ENCODE measurements around the gene PPARD. TPM values are rescaled to one million over a fixed set of nuclear protein-coding genes. Genes with fewer than 3 reads are reported as not detected.
"Not testable (repeated sequence)": the region's sequence is repeated elsewhere in the genome, so short reads cannot be mapped to it uniquely, and the experiment has no call there.

PPARD gene
- total RNA-seq, 1 donor from 2014 or later: 21.4 TPM

DNA sequence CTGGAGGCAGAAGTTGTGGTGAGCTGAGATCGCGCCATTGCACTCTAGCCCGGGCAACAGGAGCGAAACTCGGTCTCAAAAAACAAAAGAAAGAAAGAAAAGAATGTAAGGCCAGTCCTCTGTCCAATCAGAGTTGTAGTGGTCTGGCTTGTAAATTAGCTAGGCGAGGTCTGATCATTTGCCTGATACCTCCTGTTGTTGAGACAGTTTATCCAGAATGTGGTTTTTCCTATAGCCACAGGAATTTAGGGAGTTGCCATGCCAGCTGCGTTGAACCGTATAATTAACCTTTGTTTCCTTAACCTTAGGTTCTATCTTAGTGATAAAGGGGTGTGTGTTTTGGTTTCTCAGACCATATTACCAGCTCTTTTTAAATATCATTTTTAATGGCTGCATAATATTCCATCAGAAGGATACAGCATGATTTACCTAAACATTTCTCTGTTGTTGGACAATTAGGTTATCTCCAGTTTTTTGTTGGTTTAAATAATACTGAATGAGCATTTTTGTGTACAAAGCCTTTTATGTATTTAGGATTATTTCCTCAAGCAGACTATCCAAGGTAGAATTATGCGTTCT is 11.7 kb upstream of the PPARD start:
- Mint-ChIP-seq H3K4me1 (peaks cover 17% of the 10 kb centered on the region), H3K4me3 (no peak overlapping the region), H3K27ac (no peak overlapping the region), H3K36me3 (ENCODE audit: low read depth) (peaks cover 8% of the 10 kb centered on the region), H3K27me3 (no peaks in the 10 kb centered on the region), H3K9me3 (no peaks in the 10 kb centered on the region)
- ChIA-PET POLR2A (no interaction called here), CTCF (interaction anchor here (1.8 to 9.0 kb wide), 2 partner anchors 32 to 119 kb away, joined by 6 to 146 read pairs; partner anchors contain the start of gene DEF6)
- intact Hi-C loops (cut with micrococcal nuclease): no loop called here
- DNase-seq: no peak
- TF ChIP-seq, protein P1, sequence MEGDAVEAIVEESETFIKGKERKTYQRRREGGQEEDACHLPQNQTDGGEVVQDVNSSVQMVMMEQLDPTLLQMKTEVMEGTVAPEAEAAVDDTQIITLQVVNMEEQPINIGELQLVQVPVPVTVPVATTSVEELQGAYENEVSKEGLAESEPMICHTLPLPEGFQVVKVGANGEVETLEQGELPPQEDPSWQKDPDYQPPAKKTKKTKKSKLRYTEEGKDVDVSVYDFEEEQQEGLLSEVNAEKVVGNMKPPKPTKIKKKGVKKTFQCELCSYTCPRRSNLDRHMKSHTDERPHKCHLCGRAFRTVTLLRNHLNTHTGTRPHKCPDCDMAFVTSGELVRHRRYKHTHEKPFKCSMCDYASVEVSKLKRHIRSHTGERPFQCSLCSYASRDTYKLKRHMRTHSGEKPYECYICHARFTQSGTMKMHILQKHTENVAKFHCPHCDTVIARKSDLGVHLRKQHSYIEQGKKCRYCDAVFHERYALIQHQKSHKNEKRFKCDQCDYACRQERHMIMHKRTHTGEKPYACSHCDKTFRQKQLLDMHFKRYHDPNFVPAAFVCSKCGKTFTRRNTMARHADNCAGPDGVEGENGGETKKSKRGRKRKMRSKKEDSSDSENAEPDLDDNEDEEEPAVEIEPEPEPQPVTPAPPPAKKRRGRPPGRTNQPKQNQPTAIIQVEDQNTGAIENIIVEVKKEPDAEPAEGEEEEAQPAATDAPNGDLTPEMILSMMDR (IDR thresholded peaks at IDR 0.05): no peak
- ATAC-seq (ENCODE audit: low read depth): no peak

- DNase-seq; intact Hi-C loops (cut with micrococcal nuclease); H3K9me3 Mint-ChIP-seq; H3K4me3 Mint-ChIP-seq; H3K27me3 Mint-ChIP-seq; H3K27ac Mint-ChIP-seq; H3K36me3 Mint-ChIP-seq (ENCODE audit: low read depth): not testable (repeated sequence)
- ChIA-PET POLR2A (interaction anchor here (0.5 to 1.0 kb wide), 2 partner anchors 10 to 112 kb away, joined by 3 read pairs; partner anchors contain the start of gene PPARD), CTCF (interaction anchor here (1.6 to 2.0 kb wide), 2 partner anchors 10 to 36 kb away, joined by 6 to 7 read pairs; partner anchors contain the start of gene PPARD)
- peak; percentile 63 for ATAC-seq (ENCODE audit: low read depth)
- H3K4me1 Mint-ChIP-seq: peaks cover 22% of the 10 kb centered on the region
These were observed 10.1 kb upstream of the PPARD start for GRCh38 chr6:35332074-35332887.

DNA sequence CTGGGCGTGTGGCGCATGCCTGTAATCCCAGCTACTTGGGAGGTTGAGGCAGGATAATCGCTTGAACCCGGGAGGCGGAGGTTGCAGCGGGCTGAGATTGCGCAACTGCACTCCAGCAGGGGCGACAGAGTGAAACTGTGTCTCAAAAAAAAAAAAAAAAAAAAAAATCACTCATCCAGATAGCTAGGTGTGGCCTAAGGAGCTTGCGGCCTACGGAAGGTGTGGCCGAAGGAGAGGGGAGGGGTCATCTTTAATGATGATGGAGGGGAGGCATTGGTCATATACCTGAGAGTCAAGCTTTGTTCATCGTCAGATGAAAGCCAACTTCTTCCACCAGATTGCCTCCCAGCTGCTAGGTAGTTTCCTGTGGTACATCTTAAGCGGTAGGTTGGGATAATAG is 801 bp upstream of the PPARD start:
- ATAC-seq (ENCODE audit: low read depth): no peak
- TF ChIP-seq, protein P1 (IDR thresholded peaks at IDR 0.05): no peak
- Mint-ChIP-seq H3K36me3 (ENCODE audit: low read depth) (peaks cover 21% of the 10 kb centered on the region), H3K9me3 (no peaks in the 10 kb centered on the region), H3K27me3 (no peaks in the 10 kb centered on the region), H3K4me1 (peaks cover 60% of the 10 kb centered on the region), H3K4me3 (no peak overlapping the region), H3K27ac (no peak overlapping the region)
- POLR2A ChIA-PET: interaction anchor here (1.1 to 3.8 kb wide), 10 partner anchors 9 to 130 kb away, joined by 3 to 29 read pairs (median 4); partner anchors contain the start of genes FANCE and RPL10A
- DNase-seq: no peak
- CTCF ChIA-PET: interaction anchor here (0.6 to 5.2 kb wide), 14 partner anchors 9 to 126 kb away, joined by 3 to 84 read pairs (median 4); partner anchors contain the start of genes DEF6, FANCE, RPL10A and ZNF76
- intact Hi-C loops (cut with micrococcal nuclease): loop anchor here (5.0 kb wide), 1 partner anchor 391 kb away; no protein-coding TSS in a partner anchor

GRCh38 chr6:35343092-35343834 is 905 bp downstream of the PPARD start:
- Mint-ChIP-seq H3K27me3 (no peaks in the 10 kb centered on the region), H3K4me3 (peak overlapping the region; percentile 87), H3K4me1 (peaks cover 59% of the 10 kb centered on the region), H3K9me3 (no peaks in the 10 kb centered on the region), H3K27ac (peak overlapping the region; percentile 83), H3K36me3 (ENCODE audit: low read depth) (peaks cover 31% of the 10 kb centered on the region)
- intact Hi-C loops (cut with micrococcal nuclease): loop anchor here (2.0 to 5.0 kb wide), 2 partner anchors 52 to 389 kb away; no protein-coding TSS in a partner anchor
- peak; percentile 7 for ATAC-seq (ENCODE audit: low read depth)
- TF ChIP-seq, protein P1 (IDR thresholded peaks at IDR 0.05): no peak
- ChIA-PET POLR2A (interaction anchor here (0.5 to 3.8 kb wide), 12 partner anchors 11 to 390 kb away, joined by 3 to 29 read pairs (median 6); partner anchors contain the start of genes FANCE and RPL10A), CTCF (interaction anchor here (1.0 to 5.2 kb wide), 9 partner anchors 15 to 125 kb away, joined by 3 to 84 read pairs (median 6); partner anchors contain the start of genes FANCE and RPL10A)
- no peak for DNase-seq

Data from activated B cell treated with CpG ODN at 0.5 μM for 24 hours (primary cell).